Measurements from ENCODE around the gene COBL.

COBL gene

DNA sequence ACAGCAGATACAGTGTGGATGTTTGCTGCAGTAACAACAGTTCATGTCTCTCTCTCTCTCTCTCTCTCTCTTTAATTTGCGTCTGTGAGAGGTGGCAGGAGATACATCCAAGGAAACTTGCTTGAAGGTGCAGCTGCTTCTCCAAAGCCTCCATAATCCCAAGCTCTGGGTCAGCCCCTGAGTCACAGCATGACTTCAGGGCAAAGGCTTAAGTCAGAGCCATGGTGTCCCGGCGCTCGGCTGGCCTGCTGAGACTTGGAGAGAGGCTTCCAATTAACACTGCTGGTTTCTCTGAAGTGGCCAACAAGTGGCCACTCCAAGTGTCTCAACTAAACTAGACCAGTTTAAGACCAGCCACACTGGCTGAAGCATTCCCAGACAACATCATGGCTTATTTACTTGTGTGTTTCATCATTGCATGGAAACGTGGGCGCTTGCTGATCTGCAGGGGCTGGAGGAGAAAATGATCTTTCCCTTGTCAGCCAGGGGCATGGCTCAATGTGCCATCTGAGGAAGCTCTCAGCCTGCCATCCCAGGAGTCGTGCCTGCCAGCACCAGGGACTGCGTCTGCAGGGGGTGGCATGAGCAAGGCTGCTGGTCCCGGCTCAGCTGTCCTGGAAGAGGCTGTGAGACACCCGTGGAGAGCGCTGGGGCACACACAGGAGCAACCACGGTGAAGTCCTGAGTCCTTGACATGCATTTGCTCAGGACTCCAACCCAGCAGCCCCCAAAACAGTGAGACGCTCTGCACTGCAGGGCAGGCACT lies 254.2 kb downstream of the COBL start:
- Histone ChIP-seq H3K4me2 (ENCODE audit: low read length) (no peak overlapping the region), H3K4me3 (ENCODE audit: low read length) (no peak overlapping the region), H3K27me3 (ENCODE audit: control insufficient read depth, low read length) (no peaks in the 10 kb centered on the region), H4K20me1 (ENCODE audit: control insufficient read depth, insufficient read depth, low read depth, low read length) (no peaks in the 10 kb centered on the region), H3K79me2 (ENCODE audit: control insufficient read depth, low read length) (no peaks in the 10 kb centered on the region), H3K4me1 (ENCODE audit: control insufficient read depth, low read length) (no peaks in the 10 kb centered on the region), H3F3A (ENCODE audit: control insufficient read depth, insufficient read depth) (no peaks in the 10 kb centered on the region), H3K36me3 (ENCODE audit: control insufficient read depth, low read length) (no peaks in the 10 kb centered on the region), H3K9me3 (ENCODE audit: control insufficient read depth, insufficient read depth, low read length) (no peaks in the 10 kb centered on the region), H3K27ac (ENCODE audit: low read depth, low read length) (no peak overlapping the region), H3K9me2 (replicated peaks; ENCODE audit: control insufficient read depth, low read length) (no peaks in the 10 kb centered on the region)
- no peak for TF ChIP-seq EZH2phosphoT487 (IDR thresholded peaks at IDR 0.05; ENCODE audit: borderline replicate concordance, low read length)
- TF ChIP-seq, protein P1, sequence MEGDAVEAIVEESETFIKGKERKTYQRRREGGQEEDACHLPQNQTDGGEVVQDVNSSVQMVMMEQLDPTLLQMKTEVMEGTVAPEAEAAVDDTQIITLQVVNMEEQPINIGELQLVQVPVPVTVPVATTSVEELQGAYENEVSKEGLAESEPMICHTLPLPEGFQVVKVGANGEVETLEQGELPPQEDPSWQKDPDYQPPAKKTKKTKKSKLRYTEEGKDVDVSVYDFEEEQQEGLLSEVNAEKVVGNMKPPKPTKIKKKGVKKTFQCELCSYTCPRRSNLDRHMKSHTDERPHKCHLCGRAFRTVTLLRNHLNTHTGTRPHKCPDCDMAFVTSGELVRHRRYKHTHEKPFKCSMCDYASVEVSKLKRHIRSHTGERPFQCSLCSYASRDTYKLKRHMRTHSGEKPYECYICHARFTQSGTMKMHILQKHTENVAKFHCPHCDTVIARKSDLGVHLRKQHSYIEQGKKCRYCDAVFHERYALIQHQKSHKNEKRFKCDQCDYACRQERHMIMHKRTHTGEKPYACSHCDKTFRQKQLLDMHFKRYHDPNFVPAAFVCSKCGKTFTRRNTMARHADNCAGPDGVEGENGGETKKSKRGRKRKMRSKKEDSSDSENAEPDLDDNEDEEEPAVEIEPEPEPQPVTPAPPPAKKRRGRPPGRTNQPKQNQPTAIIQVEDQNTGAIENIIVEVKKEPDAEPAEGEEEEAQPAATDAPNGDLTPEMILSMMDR (IDR thresholded peaks at IDR 0.05; ENCODE audit: low read depth, low read length, poor library complexity, severe bottlenecking), result no peak

DNA sequence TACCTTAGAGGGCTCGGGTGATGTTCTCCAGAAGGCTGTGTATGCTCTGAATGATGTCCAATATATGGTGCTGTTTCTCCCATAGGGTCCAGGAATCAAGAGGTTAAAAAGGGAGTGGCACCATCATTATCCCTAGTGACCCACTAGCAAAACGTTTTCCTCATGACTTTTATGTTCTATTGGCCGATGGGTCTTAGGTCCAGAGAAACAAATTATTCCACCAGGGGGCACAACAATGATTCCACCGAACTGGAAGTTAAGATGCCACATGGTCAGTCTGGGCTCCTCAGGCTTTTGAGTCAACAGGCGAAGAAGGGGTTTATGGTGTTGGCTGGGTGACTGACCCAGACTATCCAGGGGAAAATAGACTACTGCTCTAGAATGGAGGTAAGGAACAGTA lies 256.1 kb downstream of the COBL start:
- H3K27me3 ChIP-seq (ENCODE audit: control insufficient read depth, low read length), result no peaks in the 10 kb centered on the region
- no peaks in the 10 kb centered on the region for H3K4me1 ChIP-seq (ENCODE audit: control insufficient read depth, low read length)
- no peaks in the 10 kb centered on the region for H3K36me3 ChIP-seq (ENCODE audit: control insufficient read depth, low read length)
- H4K20me1 ChIP-seq (ENCODE audit: control insufficient read depth, insufficient read depth, low read depth, low read length), result no peaks in the 10 kb centered on the region
- no peak overlapping the region for H3K4me2 ChIP-seq (ENCODE audit: low read length)
- H3K4me3 ChIP-seq (ENCODE audit: low read length), result no peak overlapping the region
- H3F3A ChIP-seq (ENCODE audit: control insufficient read depth, insufficient read depth), result no peaks in the 10 kb centered on the region
- no peak overlapping the region for H3K27ac ChIP-seq (ENCODE audit: low read depth, low read length)
- no peaks in the 10 kb centered on the region for H3K79me2 ChIP-seq (ENCODE audit: control insufficient read depth, low read length)
- TF ChIP-seq EZH2phosphoT487 (IDR thresholded peaks at IDR 0.05; ENCODE audit: borderline replicate concordance, low read length), result no peak
- TF ChIP-seq, protein P1 (IDR thresholded peaks at IDR 0.05; ENCODE audit: low read depth, low read length, poor library complexity, severe bottlenecking), result peak; percentile 27
- H3K9me3 ChIP-seq (ENCODE audit: control insufficient read depth, insufficient read depth, low read length), result no peaks in the 10 kb centered on the region
- H3K9me2 ChIP-seq (replicated peaks; ENCODE audit: control insufficient read depth, low read length), result no peaks in the 10 kb centered on the region

DNA sequence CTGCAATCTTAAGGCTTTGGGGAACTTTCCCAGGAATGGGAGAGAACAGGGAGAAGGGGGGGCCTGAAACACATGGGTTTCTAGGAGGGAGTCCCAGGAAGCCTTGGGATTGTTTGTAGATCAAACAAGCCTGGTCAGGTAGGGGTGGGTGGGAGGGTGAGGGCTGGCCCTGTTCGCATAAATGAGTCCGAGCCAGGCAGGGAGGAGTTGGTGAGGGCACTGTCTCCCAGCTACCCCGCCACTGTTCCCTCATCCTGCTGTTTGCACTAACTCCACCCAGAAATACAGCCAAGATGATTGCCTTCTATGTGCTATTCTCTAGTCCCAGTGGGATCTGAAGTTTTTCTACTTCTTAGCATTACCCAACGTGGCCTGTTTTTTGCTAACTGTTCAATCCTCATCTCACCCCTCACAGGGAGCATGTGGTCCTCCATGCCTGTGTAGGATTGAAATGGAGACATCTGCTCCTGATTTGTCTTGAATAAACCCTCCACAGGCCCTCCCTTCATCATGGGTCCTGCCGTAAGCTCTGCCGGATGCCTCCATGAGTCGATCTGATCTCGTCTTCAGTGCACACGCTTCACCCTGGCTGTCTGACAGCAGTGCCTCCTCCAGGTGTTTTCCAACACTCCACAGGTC lies 257.0 kb downstream of the COBL start:
- TF ChIP-seq EZH2phosphoT487 (IDR thresholded peaks at IDR 0.05; ENCODE audit: borderline replicate concordance, low read length), result no peak
- TF ChIP-seq, protein P1 (IDR thresholded peaks at IDR 0.05; ENCODE audit: low read depth, low read length, poor library complexity, severe bottlenecking), result no peak
- Histone ChIP-seq H3F3A (ENCODE audit: control insufficient read depth, insufficient read depth) (no peaks in the 10 kb centered on the region), H4K20me1 (ENCODE audit: control insufficient read depth, insufficient read depth, low read depth, low read length) (no peaks in the 10 kb centered on the region), H3K9me2 (replicated peaks; ENCODE audit: control insufficient read depth, low read length) (no peaks in the 10 kb centered on the region), H3K27me3 (ENCODE audit: control insufficient read depth, low read length) (no peaks in the 10 kb centered on the region), H3K4me3 (ENCODE audit: low read length) (no peak overlapping the region), H3K79me2 (ENCODE audit: control insufficient read depth, low read length) (no peaks in the 10 kb centered on the region), H3K4me2 (ENCODE audit: low read length) (no peak overlapping the region), H3K27ac (ENCODE audit: low read depth, low read length) (no peak overlapping the region), H3K9me3 (ENCODE audit: control insufficient read depth, insufficient read depth, low read length) (no peaks in the 10 kb centered on the region), H3K36me3 (ENCODE audit: control insufficient read depth, low read length) (no peaks in the 10 kb centered on the region), H3K4me1 (ENCODE audit: control insufficient read depth, low read length) (no peaks in the 10 kb centered on the region)
